Keratinocyte (primary cell): ENCODE measurements around the gene RABL6.
"Not testable (repeated sequence)": the region's sequence is repeated elsewhere in the genome, so short reads cannot be mapped to it uniquely, and the experiment has no call there.

Source experiments
- CTCF ChIP-seq, 3 experiments: IDR thresholded peaks in 1 of 3; conservative IDR thresholded peaks in 1 of 3; optimal IDR thresholded peaks in 1 of 3; 2 replicates in 2 of 3; 3 replicates in 1 of 3; pipeline versions ENCODE3 to v1.5.1; 2011; ENCODE audit warnings: low read length in 3 of 3, mild to moderate bottlenecking in 3 of 3, moderate library complexity in 2 of 3, control low read depth in 1 of 3, inconsistent platforms in 1 of 3; ENCODE audit not compliant: insufficient read depth in 2 of 3; ENCODE audit errors: extremely low read depth in 1 of 3
- EZH2 ChIP-seq: IDR thresholded peaks from one replicate; pipeline ENCODE4 v1.6.1; 2012; ENCODE audit warnings: inconsistent platforms, mild to moderate bottlenecking, low read length, moderate library complexity

DNA sequence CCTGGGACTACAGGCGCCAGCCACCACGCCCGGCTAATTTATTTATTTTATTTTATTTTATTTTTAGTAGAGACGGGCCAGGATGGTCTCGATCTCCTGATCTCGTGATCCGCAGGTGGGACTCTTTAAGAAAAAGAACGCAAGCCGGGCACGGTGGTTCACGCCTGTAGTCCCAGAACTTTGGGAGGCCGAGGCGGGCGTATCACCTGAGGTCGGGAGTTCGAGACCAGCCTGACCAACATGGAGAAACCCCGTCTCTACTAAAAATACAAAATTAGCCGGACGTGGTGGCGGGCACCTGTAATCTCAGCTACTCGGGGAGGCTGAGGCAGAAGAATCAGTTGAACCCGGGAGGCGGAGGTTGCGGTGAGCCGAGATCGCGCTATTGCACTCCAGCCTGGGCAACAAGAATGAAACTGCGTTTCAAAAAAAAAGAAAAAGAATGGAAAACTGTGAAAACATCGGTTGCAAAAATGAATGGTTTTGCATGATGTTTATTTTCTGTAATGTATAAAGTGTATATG lies 59.2 kb downstream of the RABL6 start:
- TF ChIP-seq CTCF (optimal IDR thresholded peaks at IDR 0.05 in 1 of 3, IDR thresholded peaks at IDR 0.05 in 1 of 3, conservative IDR thresholded peaks at IDR 0.05 in 1 of 3; ENCODE audit: extremely low read depth in 1 of 3, insufficient read depth in 2 of 3, low read length in 3 of 3); EZH2: not testable (repeated sequence)
